Right lobe of liver (tissue), 6 donors: Measurements from ENCODE around the gene PAF1. TPM values are rescaled to one million over a fixed set of nuclear protein-coding genes. Genes with fewer than 3 reads are reported as not detected.

Experiments used
- ATAC-seq, 4 donors: fragments of 200-7000 bp; cut with Tn5 transposase; one replicate each; pipeline ENCODE4 v1.9.1; 2020; ENCODE audit warnings: mild to moderate bottlenecking in 4 of 4, moderate library complexity in 4 of 4
- DNase-seq, 3 donors: peaks; one replicate each; pipeline ENCODE4 v3.0.0-alpha.2; 2020
- H3K27ac ChIP-seq, 3 donors: fragments of 200-600 bp; one replicate each; pipeline ENCODE4 v1.8.0; 2022
- H3K27me3 ChIP-seq, 2 donors: fragments of 200-600 bp; one replicate each; pipeline ENCODE4 v1.8.0; 2022
- H3K36me3 ChIP-seq, 4 donors: fragments of 200-600 bp; sonication (generic) in 1 of 4; one replicate each; pipeline versions ENCODE4 v1.5.1 to v1.8.0; 2017 to 2022; ENCODE audit warnings: control low read depth in 1 of 4
- H3K4me1 ChIP-seq, 4 donors: fragments of 200-600 bp; sonication (generic) in 1 of 4; one replicate each; pipeline versions ENCODE4 v1.5.1 to v1.8.0; 2017 to 2022; ENCODE audit warnings: control low read depth in 1 of 4
- H3K4me3 ChIP-seq, 3 donors: fragments of 200-600 bp; one replicate each; pipeline ENCODE4 v1.8.0; 2022
- H3K9me3 ChIP-seq, 4 donors: fragments of 200-600 bp; sonication (generic) in 1 of 4; one replicate each; pipeline versions ENCODE4 v1.5.1 to v1.8.0; 2017 to 2022; ENCODE audit warnings: control low read depth in 1 of 4
- POLR2A ChIP-seq: fragments of 450-650 bp; IDR thresholded peaks from one replicate; pipeline ENCODE4 v1.6.1; 2017; ENCODE audit warnings: antibody characterized with exemption, mild to moderate bottlenecking
- WGBS: methylation state at CpG from one replicate; pipeline ENCODE4 v1.1.6; 2018; ENCODE audit warnings: low coverage, low lambda C conversion rate; ENCODE audit not compliant: insufficient coverage; ENCODE audit errors: missing lambda C conversion rate; 5-methylcytosine and 5-hydroxymethylcytosine counted together
- intact Hi-C, 2 donors: fragments of 100-400 bp; cut with DNase I; formaldehyde crosslinking; loops; one replicate each; pipeline versions ENCODE4 v1.11.2 to v1.14.1; 2022
- long read RNA-seq: library from polyadenylated mRNA; unstranded; transcript quantifications from one replicate; pipeline ENCODE4 v2.0.0, GENCODE V29; 2019
- total RNA-seq, 6 experiments: library from RNA; depleted of rRNA in 2 of 6; stranded (reverse); fragments of >200 nt in 2 of 6; fragmentation: NEBNext Ultra II Directional in 3 of 6; extraction: Animal tissue kit (Norgen Biotek cat#: 25700) in 3 of 6; gene quantifications; one replicate each; pipeline versions ENCODE4 v1.1.0 to v1.2.4, GENCODE V29; 2016 to 2023
- TF ChIP-seq, protein P1 (sequence below), 4 donors: fragments of 200-600 bp in 3 of 4; fragments of 450-650 bp in 1 of 4; IDR thresholded peaks; one replicate each; pipeline versions ENCODE4 v1.5.1 to v1.8.0; 2016 to 2022; ENCODE audit warnings: antibody characterized with exemption in 4 of 4, mild to moderate bottlenecking in 2 of 4
- donor health status: DM: no; HTN: yes; CAD: no.
- donor health status: DM: no; HTN: no; CAD: no.
- donor health status: DM: no; HTN: no; CAD: no.
- donor health status: DM: no; HTN: yes; CAD: no.
- donor health status: DM: no; HTN: yes; CAD: no.

PAF1 gene
- 10 to 100 TPM; 18.6 to 34.9 (median 24.8) TPM for total RNA-seq
- long read RNA-seq, transcript PAF1-201 (14 exons, 2,066 nt) = major isoform, 5 of 6 reads
- long read RNA-seq, partial matches to known transcripts = 0 of 6 reads
- long read RNA-seq, other reads (novel, unspliced or antisense) = 1 of 6 reads

DNA sequence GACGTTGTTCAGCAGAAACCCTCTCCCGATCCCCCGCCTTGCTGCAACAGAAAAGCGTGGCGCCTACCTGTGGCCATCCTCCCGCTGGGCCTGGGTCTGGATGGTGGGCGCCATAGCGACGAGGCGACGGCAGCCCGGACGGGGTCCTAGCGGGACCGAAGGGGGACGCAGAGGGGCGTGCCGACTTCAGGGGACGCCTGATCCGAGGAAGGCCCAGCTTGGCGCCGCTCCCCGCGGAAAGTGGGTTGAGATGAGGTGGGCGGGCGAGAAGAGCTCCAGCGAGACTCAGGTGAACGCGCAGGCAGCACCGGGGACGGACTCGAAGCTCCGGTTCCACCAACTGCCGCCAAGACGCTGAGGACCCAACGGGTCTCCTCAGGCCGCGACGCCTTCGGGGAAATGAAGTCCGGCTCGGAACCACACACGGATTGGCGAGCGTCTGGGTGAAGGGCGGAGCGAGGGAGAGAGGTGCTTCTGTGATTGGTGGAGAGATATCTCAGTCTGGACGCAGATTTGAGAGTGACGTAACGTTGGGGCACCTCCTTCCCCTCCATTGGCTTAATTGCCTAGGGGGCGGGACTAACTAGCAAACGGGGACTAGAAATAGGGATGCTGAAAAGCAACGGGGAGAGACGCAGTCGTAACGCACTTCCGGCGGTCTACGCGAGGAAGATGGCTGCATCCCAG is at the start of gene PAF1, which contains the start of gene MED29:
Gene PAF1, minus strand, starts transcription at position 356 of the 687 bp plus-strand sequence. Its CDS starts 242 bp downstream, at position 114.
Gene MED29, plus strand, starts transcription at position 628 of the 687 bp plus-strand sequence. Its CDS starts 45 bp downstream, at position 673.
- TF ChIP-seq, protein P1, sequence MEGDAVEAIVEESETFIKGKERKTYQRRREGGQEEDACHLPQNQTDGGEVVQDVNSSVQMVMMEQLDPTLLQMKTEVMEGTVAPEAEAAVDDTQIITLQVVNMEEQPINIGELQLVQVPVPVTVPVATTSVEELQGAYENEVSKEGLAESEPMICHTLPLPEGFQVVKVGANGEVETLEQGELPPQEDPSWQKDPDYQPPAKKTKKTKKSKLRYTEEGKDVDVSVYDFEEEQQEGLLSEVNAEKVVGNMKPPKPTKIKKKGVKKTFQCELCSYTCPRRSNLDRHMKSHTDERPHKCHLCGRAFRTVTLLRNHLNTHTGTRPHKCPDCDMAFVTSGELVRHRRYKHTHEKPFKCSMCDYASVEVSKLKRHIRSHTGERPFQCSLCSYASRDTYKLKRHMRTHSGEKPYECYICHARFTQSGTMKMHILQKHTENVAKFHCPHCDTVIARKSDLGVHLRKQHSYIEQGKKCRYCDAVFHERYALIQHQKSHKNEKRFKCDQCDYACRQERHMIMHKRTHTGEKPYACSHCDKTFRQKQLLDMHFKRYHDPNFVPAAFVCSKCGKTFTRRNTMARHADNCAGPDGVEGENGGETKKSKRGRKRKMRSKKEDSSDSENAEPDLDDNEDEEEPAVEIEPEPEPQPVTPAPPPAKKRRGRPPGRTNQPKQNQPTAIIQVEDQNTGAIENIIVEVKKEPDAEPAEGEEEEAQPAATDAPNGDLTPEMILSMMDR (IDR thresholded peaks at IDR 0.05) = no peak
- peak; percentile 96 for TF ChIP-seq POLR2A
- 0% methylated on average over 24 of the region's 60 CpGs for WGBS
- Histone ChIP-seq H3K36me3 (peaks cover 0 to 46% (median 9%) of the 10 kb centered on the region in 4 donors), H3K4me3 (peak within 1 kb of the TSS; percentile 82 to 95 (median 88)), H3K4me1 (peaks cover 0 to 18% (median 11%) of the 10 kb centered on the region in 4 donors), H3K27ac (peak within 1 kb of the TSS; percentile 92 to 98 (median 98)), H3K27me3 (no peaks in the 10 kb centered on the region), H3K9me3 (no peaks in the 10 kb centered on the region)
- intact Hi-C loops = no loop called here
- ATAC-seq (peak; percentile 96 to 99 (median 96)), DNase-seq (peak; percentile 95 to 98 (median 96))

DNA sequence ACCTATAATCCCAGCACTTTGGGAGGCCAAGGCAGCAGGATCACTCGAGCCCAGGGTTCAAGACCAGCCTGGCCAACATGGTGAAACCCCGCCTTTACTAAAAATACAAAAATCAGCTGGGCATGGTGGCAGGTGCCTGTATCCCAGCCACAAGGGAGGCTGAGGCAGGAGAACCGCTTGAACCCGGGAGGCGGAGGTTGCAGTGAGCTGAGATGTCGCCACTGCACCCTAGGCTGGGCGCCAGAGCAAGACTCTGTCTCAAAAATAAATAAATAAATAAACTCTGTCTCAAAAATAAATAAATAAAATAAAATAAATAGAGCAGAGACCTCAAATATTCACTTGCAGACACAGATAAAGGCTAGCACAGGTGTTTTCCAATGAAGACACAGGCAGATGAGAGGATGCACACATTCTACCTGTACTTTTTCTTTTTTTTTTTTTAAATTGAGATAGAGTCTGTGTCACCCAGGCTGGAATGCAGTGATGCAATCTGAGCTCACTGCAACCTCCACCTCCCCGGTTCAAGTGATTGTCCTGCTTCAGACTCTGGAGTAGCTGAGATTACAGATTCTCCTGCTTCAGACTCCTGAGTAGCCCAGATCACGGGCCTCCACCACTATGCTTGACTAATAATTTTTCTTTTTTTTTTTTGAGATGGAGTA is 47.5 kb upstream of the PAF1 start:
- intact Hi-C loops = loop anchor here in 1 of 2 donors (10.0 kb wide), 1 partner anchor 96 kb away; the partner anchor contains the start of gene EID2B
- no peak for ATAC-seq
- H3K27ac ChIP-seq = no peak overlapping the region

DNA sequence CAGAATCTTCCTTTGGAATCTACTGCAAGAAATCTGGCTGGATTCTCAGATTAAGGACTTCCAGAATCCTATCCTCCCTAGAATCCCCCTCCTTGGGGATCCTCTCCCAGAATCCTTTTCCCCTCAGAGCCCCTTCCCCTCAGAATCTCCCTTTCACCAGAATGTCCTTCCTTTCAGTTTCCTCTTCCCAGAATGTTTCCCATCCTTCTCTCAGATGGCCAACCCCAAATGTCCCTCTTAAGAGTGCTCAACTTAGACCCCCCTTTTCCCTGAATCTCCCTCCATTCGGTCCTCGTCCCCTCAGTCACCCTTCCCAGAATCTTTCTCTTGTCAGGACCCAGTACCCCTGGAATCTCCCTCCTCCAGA is 45.4 kb upstream of the PAF1 start:
- ATAC-seq (no peak), DNase-seq (no peak)
- intact Hi-C loops = loop anchor here in 1 of 2 donors (10.0 kb wide), 1 partner anchor 98 kb away; the partner anchor contains the start of gene EID2B
- peaks cover 0 to 17% (median 4%) of the 10 kb centered on the region in 4 donors for H3K4me1 ChIP-seq
- H3K4me3 ChIP-seq = peak overlapping the region; percentile 92 to 98 (median 95)
- no peaks in the 10 kb centered on the region for H3K9me3 ChIP-seq
- 3% methylated on average over 2 of the region's 2 CpGs for WGBS
- H3K36me3 ChIP-seq = peaks cover 0 to 31% (median 19%) of the 10 kb centered on the region in 4 donors
- no peak for TF ChIP-seq POLR2A
- TF ChIP-seq, protein P1 (IDR thresholded peaks at IDR 0.05) = no peak
- H3K27me3 ChIP-seq = no peaks in the 10 kb centered on the region
- peak overlapping the region; percentile 36 to 53 (median 49) for H3K27ac ChIP-seq

More for the DNA sequence above, 47.5 kb upstream of the PAF1 start:
- Histone ChIP-seq H3K36me3 (peaks cover 0 to 14% (median 9%) of the 10 kb centered on the region in 4 donors), H3K27me3 (no peaks in the 10 kb centered on the region), H3K4me1 (peaks cover 0 to 17% (median 4%) of the 10 kb centered on the region in 4 donors), H3K9me3 (no peaks in the 10 kb centered on the region), H3K4me3 (no peak overlapping the region)
- DNase-seq = no peak
- 60% methylated on average over 7 of the region's 9 CpGs for WGBS
- no peak for TF ChIP-seq POLR2A
- TF ChIP-seq, protein P1 (IDR thresholded peaks at IDR 0.05) = no peak

DNA sequence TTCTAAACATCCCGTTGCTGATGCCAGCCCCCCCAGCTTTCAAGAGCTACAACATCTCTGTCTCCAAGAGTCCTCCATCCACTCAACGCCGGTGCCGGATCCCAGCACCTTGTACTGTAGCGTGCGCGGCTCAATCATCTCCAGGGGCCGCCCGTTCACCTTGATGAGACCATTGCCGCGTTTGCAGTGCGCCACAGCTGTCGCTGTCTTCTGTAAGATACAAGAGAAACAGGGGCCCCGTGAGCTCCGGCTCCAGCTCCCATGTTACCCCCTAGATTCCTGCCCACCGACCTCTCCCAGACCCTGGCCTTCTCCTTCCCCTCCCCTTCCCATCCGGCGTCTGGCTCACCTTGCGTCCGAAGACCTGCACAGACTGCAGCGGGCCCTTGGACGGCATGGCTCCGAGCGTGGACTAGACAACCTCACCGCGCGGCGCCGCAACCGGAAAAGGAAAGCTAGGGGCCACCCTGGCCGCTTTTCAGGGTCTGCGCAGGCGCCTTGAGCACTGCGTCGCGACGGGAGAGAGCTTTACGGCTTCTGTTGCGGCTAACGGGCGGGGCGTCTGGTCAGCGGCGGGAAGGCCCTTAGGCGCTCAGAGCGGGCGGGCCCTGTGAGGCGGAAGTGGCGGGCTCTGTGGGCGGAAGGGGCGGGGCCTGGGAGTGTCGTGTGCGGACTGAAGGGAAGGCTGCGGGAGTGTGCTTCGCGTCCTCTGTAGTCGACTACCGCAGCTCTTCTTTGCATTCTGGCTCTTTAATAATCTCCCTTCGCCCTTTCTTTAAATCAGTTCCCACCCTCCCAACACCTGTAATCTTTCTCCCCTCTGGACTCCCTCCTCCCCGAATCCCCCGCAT is 44.8 kb upstream of the PAF1 start, which contains the start of gene RPS16:
Gene RPS16, minus strand, starts transcription at position 451 of the 851 bp plus-strand sequence. Its CDS starts 54 bp downstream, at position 397.
- peak; percentile 96 for TF ChIP-seq POLR2A
- TF ChIP-seq, protein P1 (IDR thresholded peaks at IDR 0.05) = no peak
- intact Hi-C loops = loop anchor here in 1 of 2 donors (10.0 kb wide), 1 partner anchor 99 kb away; the partner anchor contains the start of gene EID2B
- Histone ChIP-seq H3K4me1 (peaks cover 0 to 17% (median 4%) of the 10 kb centered on the region in 4 donors), H3K36me3 (peaks cover 0 to 31% (median 19%) of the 10 kb centered on the region in 4 donors), H3K9me3 (no peaks in the 10 kb centered on the region), H3K27me3 (no peaks in the 10 kb centered on the region), H3K4me3 (peak within 1 kb of the TSS; percentile 92 to 98 (median 95)), H3K27ac (peak within 1 kb of the TSS; percentile 50 to 80 (median 53))
- under 1% methylated on average over 45 of the region's 61 CpGs for WGBS
- DNase-seq (peak; percentile 99), ATAC-seq (peak; percentile 97 to 100 (median 98))
